B cell (primary cell): ENCODE results near the gene DOCK1. TPM values are rescaled to one million over a fixed set of nuclear protein-coding genes. Genes with fewer than 3 reads are reported as not detected.
A peak's percentile ranks its signal among the peaks of the same experiment; 100 is the strongest.

Source experiments
- ATAC-seq: fragments of 200-7000 bp; cut with Tn5 transposase; one replicate; pipeline ENCODE4 v1.10.0; 2021; ENCODE audit warnings: low read depth, mild to moderate bottlenecking, moderate number of reproducible peaks, moderate library complexity
- CTCF ChIA-PET: fragments of 350-600 bp; sonication (Branson Sonifier 250); formaldehyde crosslinking; loops from one replicate; lab custom pipeline; 2021; ENCODE audit warnings: antibody characterized with exemption, inconsistent platforms; lab: Charles Lee
- POLR2A ChIA-PET: fragments of 350-600 bp; sonication (Branson Sonifier 250); formaldehyde crosslinking; loops from one replicate; lab custom pipeline; 2021; ENCODE audit warnings: antibody characterized with exemption; lab: Charles Lee
- DNase-seq: peaks from one replicate; pipeline ENCODE4 v3.0.0; 2013
- H2AFZ ChIP-seq: 2 replicates; pipeline ENCODE4 v1.6.1; 2012; ENCODE audit warnings: mild to moderate bottlenecking, low read depth, low read length; ENCODE audit not compliant: insufficient read depth, poor library complexity, severe bottlenecking
- H3K27ac ChIP-seq, 2 donors: 1 replicate in 1 of 2; 2 replicates in 1 of 2; pipeline ENCODE4 v1.5.1; 2012 to 2013; ENCODE audit warnings: low read length in 2 of 2, mild to moderate bottlenecking in 2 of 2, moderate library complexity in 1 of 2
- H3K27me3 ChIP-seq, 4 experiments: fragments of 200-600 bp in 1 of 4; sonication (generic) in 1 of 4; replicated peaks in 1 of 4; 1 replicate in 2 of 4; 2 replicates in 2 of 4; pipeline versions ENCODE4 v1.6.1 to v1.7.0; 2013 to 2016; ENCODE audit warnings: low read length in 3 of 4, mild to moderate bottlenecking in 2 of 4, mixed read lengths in 1 of 4, moderate library complexity in 1 of 4; ENCODE audit not compliant: insufficient read depth in 4 of 4, control insufficient read depth in 3 of 4; ENCODE audit errors: control extremely low read depth in 1 of 4
- H3K36me3 ChIP-seq, 2 experiments: replicated peaks in 1 of 2; 1 replicate in 1 of 2; 2 replicates in 1 of 2; pipeline versions ENCODE4 v1.6.1 to v1.7.1; 2013; ENCODE audit warnings: low read length in 1 of 2; ENCODE audit not compliant: insufficient read depth in 2 of 2, control insufficient read depth in 1 of 2; ENCODE audit errors: control extremely low read depth in 1 of 2, extremely low read depth in 1 of 2
- H3K4me1 ChIP-seq, 2 donors: fragments of 200-600 bp in 1 of 2; sonication (generic) in 1 of 2; 1 replicate in 1 of 2; 2 replicates in 1 of 2; pipeline versions ENCODE4 v1.5.1 to v1.6.1; 2013 to 2017; ENCODE audit warnings: low read length in 2 of 2; ENCODE audit not compliant: control insufficient read depth in 2 of 2, insufficient read depth in 2 of 2
- H3K4me2 ChIP-seq: replicated peaks from 2 replicates; pipeline ENCODE3; 2012; ENCODE audit warnings: mild to moderate bottlenecking, low read depth, low read length; ENCODE audit not compliant: poor library complexity, severe bottlenecking
- H3K4me3 ChIP-seq, 5 experiments: fragments of 200-600 bp in 1 of 5; sonication (generic) in 1 of 5; 1 replicate in 3 of 5; 2 replicates in 2 of 5; pipeline versions ENCODE4 v1.5.1 to v1.7.0; 2011 to 2016; ENCODE audit warnings: low read length in 4 of 5, mild to moderate bottlenecking in 4 of 5, low read depth in 2 of 5, control low read depth in 1 of 5, moderate library complexity in 1 of 5; ENCODE audit not compliant: insufficient read depth in 1 of 5; ENCODE audit errors: control extremely low read depth in 1 of 5, extremely low read depth in 1 of 5
- H3K79me2 ChIP-seq: fragments of 200-600 bp; sonication (generic); one replicate; pipeline ENCODE4 v1.6.0; 2016; ENCODE audit warnings: low read length; ENCODE audit not compliant: control insufficient read depth, insufficient read depth
- H3K9ac ChIP-seq: fragments of 200-600 bp; sonication (generic); 2 replicates; pipeline ENCODE4 v1.6.1; 2017; ENCODE audit warnings: mild to moderate bottlenecking, low read length, moderate library complexity
- H3K9me3 ChIP-seq, 3 donors: one replicate each; pipeline versions ENCODE4 v1.6.1 to v1.7.1; 2013; ENCODE audit warnings: low read length in 2 of 3; ENCODE audit not compliant: control insufficient read depth in 2 of 3, insufficient read depth in 1 of 3; ENCODE audit errors: control extremely low read depth in 1 of 3
- H4K20me1 ChIP-seq: 2 replicates; pipeline ENCODE4 v1.6.0; 2012; ENCODE audit warnings: mild to moderate bottlenecking, low read length; ENCODE audit not compliant: insufficient read depth, control insufficient read depth, poor library complexity, severe bottlenecking
- H3K27ac Mint-ChIP-seq: one replicate; pipeline ENCODE4 v1.8.0; 2021; ENCODE audit warnings: mixed read lengths
- H3K27me3 Mint-ChIP-seq: one replicate; pipeline ENCODE4 v1.8.0; 2021; ENCODE audit warnings: mixed read lengths
- H3K4me1 Mint-ChIP-seq: one replicate; pipeline ENCODE4 v1.8.0; 2021; ENCODE audit warnings: mixed read lengths
- H3K4me3 Mint-ChIP-seq: one replicate; pipeline ENCODE4 v1.8.0; 2021; ENCODE audit warnings: mixed read lengths
- H3K9me3 Mint-ChIP-seq: one replicate; pipeline ENCODE4 v1.8.0; 2022; ENCODE audit warnings: mixed read lengths; ENCODE audit not compliant: insufficient read depth
- CTCF ChIP-seq: fragments of 200-600 bp; IDR thresholded peaks from one replicate; pipeline ENCODE4 v1.8.0; 2022; ENCODE audit warnings: antibody characterized with exemption, mild to moderate bottlenecking
- EZH2 ChIP-seq: IDR thresholded peaks from 2 replicates; pipeline ENCODE4 v1.6.1; 2012; ENCODE audit warnings: borderline replicate concordance, low read depth, mild to moderate bottlenecking, moderate library complexity, low read length; ENCODE audit not compliant: insufficient read depth, poor library complexity, severe bottlenecking
- whole genome bisulfite sequencing: methylation state at CpG from one replicate; pipeline ENCODE4 v1.1.5; 2013; ENCODE audit warnings: missing lambda C conversion rate; ENCODE audit not compliant: insufficient coverage; 5-methylcytosine and 5-hydroxymethylcytosine counted together
- intact Hi-C: fragments of 100-400 bp; cut with micrococcal nuclease; formaldehyde crosslinking; loops from one replicate; pipeline ENCODE4 v1.10.0; 2022
- polyA plus RNA-seq: library from polyadenylated mRNA; depleted of rRNA; stranded (reverse); fragments of >200 nt; gene quantifications from 2 replicates; pipeline ENCODE4 v1.2.3, GENCODE V29; 2012
- total RNA-seq, 2 donors: library from RNA; stranded (reverse); fragments of 120-200 nt in 1 of 2; gene quantifications; 1 replicate in 1 of 2; 2 replicates in 1 of 2; pipeline versions ENCODE4 v1.2.3 to v1.2.4, GENCODE V29; 2013 to 2022

DOCK1 gene
- total and polyA plus RNA-seq, 2 donors (not counting 1 experiment from before 2014, with no cell fraction given), result not detected

GRCh38 chr10:127133672-127134500 lies 228.7 kb downstream of the DOCK1 start:
- H3K27ac Mint-ChIP-seq, result no peak overlapping the region
- no peaks in the 10 kb centered on the region for H3K27me3 ChIP-seq
- H3K36me3 ChIP-seq, result no peaks in the 10 kb centered on the region
- POLR2A ChIA-PET, result no interaction called here
- no peaks in the 10 kb centered on the region for H3K27me3 Mint-ChIP-seq
- H3K9me3 Mint-ChIP-seq, result no peaks in the 10 kb centered on the region
- H3K79me2 ChIP-seq, result no peaks in the 10 kb centered on the region
- no peak overlapping the region for H3K4me3 Mint-ChIP-seq
- intact Hi-C loops, result no loop called here
- H3K9me3 ChIP-seq, result peaks cover 0 to 6% (median 0%) of the 10 kb centered on the region in 3 donors
- no peak for ATAC-seq
- H4K20me1 ChIP-seq, result no peaks in the 10 kb centered on the region
- CTCF ChIA-PET, result no interaction called here
- no peak for TF ChIP-seq EZH2
- no peak for TF ChIP-seq CTCF
- H3K4me1 ChIP-seq, result peaks cover 8 to 13% of the 10 kb centered on the region in 2 donors
- no peak overlapping the region for H3K4me3 ChIP-seq
- H2AFZ ChIP-seq, result no peak overlapping the region
- no peak overlapping the region for H3K4me2 ChIP-seq
- 80% methylated on average over 1 of the region's 2 CpGs for WGBS
- no peak for DNase-seq
- H3K4me1 Mint-ChIP-seq, result peaks cover 14% of the 10 kb centered on the region
- H3K9ac ChIP-seq, result no peak overlapping the region
- H3K27ac ChIP-seq, result no peak overlapping the region

GRCh38 chr10:127135844-127136577 lies 230.8 kb downstream of the DOCK1 start:
- Histone ChIP-seq H2AFZ (no peak overlapping the region), H3K36me3 (no peaks in the 10 kb centered on the region), H3K27me3 (no peaks in the 10 kb centered on the region), H3K4me1 (peaks cover 8 to 13% of the 10 kb centered on the region in 2 donors), H4K20me1 (no peaks in the 10 kb centered on the region), H3K4me2 (peak overlapping the region; percentile 31), H3K27ac (peak overlapping the region in 1 of 2 donors; percentile 36), H3K79me2 (no peaks in the 10 kb centered on the region), H3K9me3 (no peaks in the 10 kb centered on the region), H3K9ac (peak overlapping the region; percentile 4), H3K4me3 (no peak overlapping the region)
- ATAC-seq, result no peak
- ChIA-PET POLR2A (no interaction called here), CTCF (no interaction called here)
- intact Hi-C loops, result no loop called here
- Mint-ChIP-seq H3K27ac (no peak overlapping the region), H3K4me3 (no peak overlapping the region), H3K4me1 (peaks cover 14% of the 10 kb centered on the region), H3K27me3 (no peaks in the 10 kb centered on the region), H3K9me3 (no peaks in the 10 kb centered on the region)
- DNase-seq, result no peak
- no CpG with 5 or more reads among the region's 6 CpGs for WGBS
- no peak for TF ChIP-seq EZH2
- no peak for TF ChIP-seq CTCF
